Gastrocnemius medialis (tissue), 4 donors: ENCODE results near the gene HNRNPC. TPM values are rescaled to one million over a fixed set of nuclear protein-coding genes. Genes with fewer than 3 reads are reported as not detected.
"Not testable (repeated sequence)": the region's sequence is repeated elsewhere in the genome, so short reads cannot be mapped to it uniquely, and the experiment has no call there.

Experiments
- ATAC-seq, 2 donors: fragments of 150-250 bp; one replicate each; pipeline ENCODE4 v1.9.1; 2016
- DNase-seq, 2 donors: peaks; one replicate each; pipeline ENCODE4 v3.0.0-alpha.2; 2019
- H3K27ac ChIP-seq, 4 donors: fragments of 200-600 bp; sonication (generic); 1 replicate in 1 of 4; 2 replicates in 3 of 4; pipeline ENCODE4 v1.5.1; 2016 to 2018; ENCODE audit warnings: mild to moderate bottlenecking in 2 of 4, moderate library complexity in 1 of 4
- H3K27me3 ChIP-seq, 3 donors: fragments of 200-600 bp; sonication (generic) in 2 of 3; 1 replicate in 1 of 3; 2 replicates in 2 of 3; pipeline versions ENCODE4 v1.5.1 to v1.6.0; 2016 to 2019; ENCODE audit warnings: mild to moderate bottlenecking in 1 of 3, moderate library complexity in 1 of 3
- H3K36me3 ChIP-seq, 2 donors: fragments of 200-600 bp; sonication (generic) in 1 of 2; one replicate each; pipeline ENCODE4 v1.5.1; 2017 to 2018
- H3K4me1 ChIP-seq, 2 donors: fragments of 200-600 bp; sonication (generic) in 1 of 2; one replicate each; pipeline ENCODE4 v1.5.1; 2016 to 2017; ENCODE audit warnings: mild to moderate bottlenecking in 2 of 2
- H3K4me3 ChIP-seq, 4 donors: fragments of 200-600 bp; sonication (generic) in 3 of 4; 1 replicate in 1 of 4; 2 replicates in 3 of 4; pipeline ENCODE4 v1.5.1; 2016 to 2019; ENCODE audit warnings: mild to moderate bottlenecking in 2 of 4
- H3K9me3 ChIP-seq, 3 donors: fragments of 200-600 bp; sonication (generic) in 2 of 3; 1 replicate in 1 of 3; 2 replicates in 2 of 3; pipeline ENCODE4 v1.5.1; 2016 to 2019
- POLR2A ChIP-seq, 2 donors: fragments of 450-650 bp; IDR thresholded peaks; one replicate each; pipeline ENCODE4 v1.6.1; 2017; ENCODE audit warnings: antibody characterized with exemption in 2 of 2, mild to moderate bottlenecking in 2 of 2, moderate library complexity in 2 of 2
- in situ Hi-C, 4 donors: fragments of 200-750 bp; cut with MboI; loops; one replicate each; pipeline versions ENCODE4 v1.15.0 to v1.8.0; 2017; ENCODE audit warnings: low sequenced_read_pairs in 4 of 4
- intact Hi-C: fragments of 100-400 bp; cut with DNase I; formaldehyde crosslinking; loops from one replicate; pipeline ENCODE4 v1.15.1; 2023; ENCODE audit warnings: low total_unique reads
- total RNA-seq, 4 donors: library from RNA; depleted of rRNA; stranded (reverse); fragments of >200 nt; gene quantifications; one replicate each; pipeline versions ENCODE4 v1.1.0 to v1.2.3, GENCODE V29; 2016
- TF ChIP-seq, protein P1 (sequence below), 5 experiments: fragments of 450-650 bp in 3 of 5; fragments of 200-600 bp in 2 of 5; sonication (generic) in 2 of 5; IDR thresholded peaks in 4 of 5; conservative IDR thresholded peaks in 1 of 5; 1 replicate in 4 of 5; 2 replicates in 1 of 5; pipeline ENCODE4 v1.5.1; 2016 to 2019; ENCODE audit warnings: antibody characterized with exemption in 5 of 5, mild to moderate bottlenecking in 3 of 5, moderate library complexity in 3 of 5

HNRNPC gene
- total RNA-seq, 4 donors from 2014 or later, result 281 to 357 (median 318) TPM

DNA sequence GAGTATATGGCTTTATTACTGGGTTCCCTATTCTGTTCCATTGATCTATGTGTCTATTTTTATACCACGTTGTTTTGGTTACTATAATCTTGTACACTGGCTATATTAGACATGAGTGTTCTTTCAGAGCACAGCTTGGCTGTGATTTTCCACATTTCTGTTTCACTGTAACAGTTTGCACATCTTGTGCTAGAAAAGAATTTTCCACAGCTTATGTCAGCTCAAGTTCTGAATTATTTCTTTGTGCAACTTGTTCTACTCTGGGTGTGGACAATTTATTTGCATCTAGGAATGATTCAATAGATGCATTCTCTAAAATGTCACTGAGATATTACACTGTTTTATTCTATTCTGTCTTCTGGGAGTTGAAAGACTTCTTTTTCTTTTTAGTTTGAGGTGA lies 85.0 kb downstream of the HNRNPC start:
- no peak for ATAC-seq
- in situ Hi-C loops (no loop called here), intact Hi-C loops (no loop called here)

DNA sequence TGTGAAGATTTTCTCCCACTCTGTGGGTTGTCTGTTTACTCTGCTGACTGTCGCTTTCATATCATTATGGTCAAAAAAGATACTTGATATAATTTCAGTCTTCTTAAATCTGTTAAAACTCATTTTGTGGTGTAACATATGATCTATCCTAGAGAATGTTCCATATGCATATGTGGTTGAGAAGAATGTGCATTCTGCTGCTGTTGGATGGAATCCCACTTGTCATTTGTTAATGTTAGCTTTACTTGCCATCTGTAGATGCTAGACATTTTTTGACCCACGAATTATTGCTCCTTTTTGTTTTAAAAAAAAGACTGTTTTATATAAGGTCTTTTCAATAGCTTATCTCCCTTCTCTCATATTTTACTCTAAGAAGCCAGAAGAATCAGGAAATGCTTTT lies 87.1 kb downstream of the HNRNPC start:
- H3K4me1 ChIP-seq, result no peaks in the 10 kb centered on the region
- no peak for DNase-seq
- H3K9me3 ChIP-seq, result no peaks in the 10 kb centered on the region
- H3K27ac ChIP-seq, result no peak overlapping the region
- intact Hi-C loops (no loop called here), in situ Hi-C loops (no loop called here)
- no peaks in the 10 kb centered on the region for H3K27me3 ChIP-seq
- H3K36me3 ChIP-seq, result no peaks in the 10 kb centered on the region
- TF ChIP-seq POLR2A (IDR thresholded peaks at IDR 0.05), result no peak
- TF ChIP-seq, protein P1, sequence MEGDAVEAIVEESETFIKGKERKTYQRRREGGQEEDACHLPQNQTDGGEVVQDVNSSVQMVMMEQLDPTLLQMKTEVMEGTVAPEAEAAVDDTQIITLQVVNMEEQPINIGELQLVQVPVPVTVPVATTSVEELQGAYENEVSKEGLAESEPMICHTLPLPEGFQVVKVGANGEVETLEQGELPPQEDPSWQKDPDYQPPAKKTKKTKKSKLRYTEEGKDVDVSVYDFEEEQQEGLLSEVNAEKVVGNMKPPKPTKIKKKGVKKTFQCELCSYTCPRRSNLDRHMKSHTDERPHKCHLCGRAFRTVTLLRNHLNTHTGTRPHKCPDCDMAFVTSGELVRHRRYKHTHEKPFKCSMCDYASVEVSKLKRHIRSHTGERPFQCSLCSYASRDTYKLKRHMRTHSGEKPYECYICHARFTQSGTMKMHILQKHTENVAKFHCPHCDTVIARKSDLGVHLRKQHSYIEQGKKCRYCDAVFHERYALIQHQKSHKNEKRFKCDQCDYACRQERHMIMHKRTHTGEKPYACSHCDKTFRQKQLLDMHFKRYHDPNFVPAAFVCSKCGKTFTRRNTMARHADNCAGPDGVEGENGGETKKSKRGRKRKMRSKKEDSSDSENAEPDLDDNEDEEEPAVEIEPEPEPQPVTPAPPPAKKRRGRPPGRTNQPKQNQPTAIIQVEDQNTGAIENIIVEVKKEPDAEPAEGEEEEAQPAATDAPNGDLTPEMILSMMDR (IDR thresholded peaks at IDR 0.05 in 4 of 5, conservative IDR thresholded peaks at IDR 0.05 in 1 of 5), result no peak
- ATAC-seq, result no peak
- no peak overlapping the region for H3K4me3 ChIP-seq

More for the DNA sequence above, 85.0 kb downstream of the HNRNPC start:
- H3K4me3 ChIP-seq, result no peak overlapping the region
- H3K4me1 ChIP-seq, result no peaks in the 10 kb centered on the region
- DNase-seq, result no peak
- H3K9me3 ChIP-seq, result no peaks in the 10 kb centered on the region
- no peak for TF ChIP-seq POLR2A (IDR thresholded peaks at IDR 0.05)
- H3K27me3 ChIP-seq, result no peaks in the 10 kb centered on the region
- H3K27ac ChIP-seq, result no peak overlapping the region
- no peaks in the 10 kb centered on the region for H3K36me3 ChIP-seq

DNA sequence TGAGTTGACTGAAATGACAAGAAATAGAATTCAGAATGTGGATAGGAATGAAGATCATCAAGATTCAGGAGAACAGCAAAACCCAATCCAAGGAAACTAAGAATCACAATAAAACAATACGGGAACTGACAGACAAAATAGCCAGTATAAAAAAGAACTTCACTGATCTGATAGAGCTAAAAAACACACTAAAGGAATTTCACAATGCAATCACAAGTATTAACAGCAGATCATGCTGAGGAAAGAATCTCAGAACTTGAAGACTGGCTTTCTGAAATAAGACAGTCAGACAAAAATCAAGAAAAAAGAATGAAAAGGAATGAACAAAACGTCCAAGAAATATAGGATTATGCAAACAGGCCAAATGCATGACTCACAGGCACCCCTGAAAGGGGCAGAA lies 98.1 kb downstream of the HNRNPC start:
- no peak overlapping the region for H3K4me3 ChIP-seq
- H3K27ac ChIP-seq, result no peak overlapping the region
- ATAC-seq, result no peak
- in situ Hi-C loops (no loop called here), intact Hi-C loops (no loop called here)
- no peaks in the 10 kb centered on the region for H3K4me1 ChIP-seq
- no peaks in the 10 kb centered on the region for H3K9me3 ChIP-seq
- TF ChIP-seq, protein P1 (IDR thresholded peaks at IDR 0.05 in 4 of 5, conservative IDR thresholded peaks at IDR 0.05 in 1 of 5), result no peak
- TF ChIP-seq POLR2A (IDR thresholded peaks at IDR 0.05), result no peak
- DNase-seq, result no peak
- no peaks in the 10 kb centered on the region for H3K36me3 ChIP-seq
- H3K27me3 ChIP-seq, result peaks cover 0 to 3% (median 0%) of the 10 kb centered on the region in 3 donors

DNA sequence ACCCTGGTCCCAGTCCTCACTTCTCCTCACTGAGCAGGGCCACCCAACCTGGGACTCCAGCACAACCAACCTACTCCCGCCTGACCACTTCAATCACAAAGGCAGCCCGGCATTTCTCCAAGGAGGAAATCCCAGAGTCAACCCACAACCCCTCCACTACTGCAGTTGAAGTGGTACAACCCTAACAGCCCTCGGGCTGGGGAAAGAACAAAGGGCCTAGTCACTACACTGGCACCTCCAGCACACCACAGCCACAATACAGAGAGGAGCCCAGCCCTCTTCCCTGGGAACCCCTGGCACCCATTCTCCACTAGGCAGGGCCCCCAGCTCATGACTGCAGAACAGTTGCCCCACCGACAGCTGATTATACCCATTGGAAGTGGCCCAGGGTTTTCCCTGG lies 99.7 kb downstream of the HNRNPC start:
- no peak for TF ChIP-seq POLR2A (IDR thresholded peaks at IDR 0.05)
- intact Hi-C loops (no loop called here), in situ Hi-C loops (no loop called here)
- H3K36me3 ChIP-seq, result no peaks in the 10 kb centered on the region
- ATAC-seq (no peak), DNase-seq (no peak)
- H3K9me3 ChIP-seq, result no peaks in the 10 kb centered on the region
- no peak overlapping the region for H3K4me3 ChIP-seq
- H3K27ac ChIP-seq, result no peak overlapping the region
- peaks cover 0 to 3% (median 0%) of the 10 kb centered on the region in 3 donors for H3K27me3 ChIP-seq
- H3K4me1 ChIP-seq, result no peaks in the 10 kb centered on the region

DNA sequence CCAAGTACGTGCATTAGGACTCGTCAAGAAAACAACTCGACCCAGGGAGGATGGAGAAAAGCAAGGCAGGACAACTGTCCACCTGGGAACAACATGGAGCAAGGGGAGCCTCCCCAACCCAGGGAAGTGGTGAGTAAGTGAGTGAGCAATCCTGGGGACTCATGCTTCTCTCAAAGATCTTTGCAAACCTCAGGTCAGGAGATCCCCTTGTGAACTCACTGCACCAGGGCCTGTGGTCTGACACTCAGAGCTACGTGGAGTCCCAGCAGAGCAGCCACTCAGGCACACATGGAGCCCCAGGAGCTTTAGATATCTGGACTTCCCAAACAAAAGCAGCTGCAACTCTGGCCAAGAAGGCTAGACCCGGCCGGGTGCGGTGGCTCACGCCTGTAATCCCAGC lies 101.2 kb downstream of the HNRNPC start:
- in situ Hi-C loops (no loop called here), intact Hi-C loops (no loop called here)
- TF ChIP-seq, protein P1 (IDR thresholded peaks at IDR 0.05 in 4 of 5, conservative IDR thresholded peaks at IDR 0.05 in 1 of 5), result no peak
- no peak for TF ChIP-seq POLR2A (IDR thresholded peaks at IDR 0.05)
- ATAC-seq (no peak), DNase-seq (no peak)
- H3K36me3 ChIP-seq, result no peaks in the 10 kb centered on the region
- no peak overlapping the region for H3K4me3 ChIP-seq
- no peaks in the 10 kb centered on the region for H3K4me1 ChIP-seq
- H3K27ac ChIP-seq, result no peak overlapping the region
- H3K9me3 ChIP-seq, result no peaks in the 10 kb centered on the region
- H3K27me3 ChIP-seq, result peaks cover 0 to 3% (median 0%) of the 10 kb centered on the region in 3 donors

DNA sequence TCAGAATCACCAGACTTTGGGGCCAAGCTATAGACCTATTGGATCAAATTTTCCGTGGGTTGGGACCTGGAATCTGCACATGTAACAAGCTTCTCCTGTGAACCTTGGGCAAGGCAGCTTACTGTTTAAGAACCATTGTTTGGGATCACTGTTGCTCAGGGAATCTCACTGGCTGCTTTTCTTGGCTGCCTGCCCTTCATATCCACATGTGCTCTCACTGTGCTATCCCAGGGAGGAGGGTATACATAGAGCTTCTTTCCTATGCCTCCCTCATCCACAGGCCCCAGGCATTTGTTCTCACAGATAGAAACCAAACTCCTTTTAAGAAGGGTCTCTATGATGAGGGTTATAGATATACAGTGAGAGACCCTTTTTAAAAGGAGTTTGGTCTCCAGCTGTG lies 103.6 kb downstream of the HNRNPC start:
- H3K27ac ChIP-seq, H3K9me3 ChIP-seq, intact Hi-C loops, H3K4me1 ChIP-seq, H3K27me3 ChIP-seq, H3K4me3 ChIP-seq, DNase-seq, in situ Hi-C loops, ATAC-seq, H3K36me3 ChIP-seq: not testable (repeated sequence)

DNA sequence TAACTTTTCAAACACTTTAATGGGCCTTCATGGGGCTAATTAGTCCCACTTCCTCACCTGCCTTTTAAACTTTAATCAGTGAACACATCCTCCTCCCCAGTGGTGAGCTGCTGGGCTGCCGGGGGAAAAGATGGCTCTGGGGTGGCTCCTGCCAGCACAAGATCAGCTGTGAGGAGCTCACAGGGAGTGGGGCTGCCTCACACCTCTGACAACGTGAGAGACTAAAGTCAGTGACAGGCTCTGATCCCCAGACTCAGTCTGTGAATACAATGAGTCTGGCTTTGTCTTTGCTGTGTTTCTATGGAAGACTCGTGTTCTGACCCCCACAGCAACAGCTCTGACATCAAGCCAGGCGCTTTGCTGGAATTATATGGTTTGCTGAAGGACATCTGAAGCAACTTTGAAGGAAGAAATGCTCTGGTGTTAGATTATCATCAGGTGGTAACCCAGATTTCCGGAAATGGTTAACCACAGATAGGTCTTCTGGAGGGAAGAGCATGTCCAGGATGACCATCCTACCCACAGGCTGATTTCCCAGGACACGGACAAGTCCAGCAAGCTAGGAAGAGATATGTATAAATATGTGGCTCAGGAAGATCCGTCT lies 104.1 kb downstream of the HNRNPC start:
- intact Hi-C loops, H3K4me1 ChIP-seq, DNase-seq, H3K27ac ChIP-seq, ATAC-seq, in situ Hi-C loops, H3K9me3 ChIP-seq, H3K4me3 ChIP-seq, H3K27me3 ChIP-seq, H3K36me3 ChIP-seq: not testable (repeated sequence)
